DMS114 treated with DMSO at 0.1 percent for 48 hours (cell line): ENCODE data around the gene KCTD8.
"Not testable (repeated sequence)": the region's sequence is repeated elsewhere in the genome, so short reads cannot be mapped to it uniquely, and the experiment has no call there.

ENCODE experiments used
- DNase-seq: peaks from one replicate; lab custom pipeline; 2025; ENCODE audit not compliant: unreplicated experiment; lab: John Stamatoyannopoulos, UW

The KCTD8 gene

DNA sequence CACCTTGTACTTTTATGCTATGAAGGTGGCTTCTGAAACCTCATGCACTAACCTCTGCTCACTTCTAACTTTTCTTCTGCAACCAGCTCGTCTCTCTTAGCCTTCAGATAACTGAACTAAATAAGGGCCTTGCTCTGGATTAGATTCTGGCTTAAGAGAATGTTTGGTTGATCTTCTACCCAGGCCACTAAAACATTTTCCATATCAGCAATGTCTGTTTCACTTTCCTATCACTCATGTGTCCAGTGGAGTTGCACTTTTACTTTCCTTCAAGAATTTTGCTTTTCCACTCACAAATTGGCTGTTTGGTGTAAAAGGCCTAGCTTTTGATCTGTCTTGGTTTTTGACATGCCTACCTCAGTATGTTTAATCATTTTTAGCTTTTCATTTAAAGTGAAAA lies 105.8 kb downstream of the KCTD8 start:
- no peak for DNase-seq

DNA sequence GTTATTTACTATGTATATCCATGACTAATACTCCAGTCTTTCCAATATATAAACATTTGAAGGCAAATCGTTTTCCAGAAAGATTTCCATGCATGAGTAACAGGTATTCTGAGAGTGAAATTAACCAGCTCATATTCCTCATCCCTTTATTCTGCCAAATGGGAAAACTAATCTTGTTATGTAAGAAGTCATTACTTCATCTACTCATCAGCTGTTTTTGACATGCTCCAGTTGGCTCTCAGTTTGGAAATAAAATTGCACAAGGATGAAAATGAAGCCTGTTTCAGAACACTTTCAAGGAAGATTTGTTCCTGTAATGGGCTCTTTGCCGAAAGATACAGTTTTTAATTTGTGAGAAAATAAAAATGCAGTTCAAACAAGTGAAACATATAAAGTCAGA lies 121.9 kb downstream of the KCTD8 start:
- DNase-seq = no peak

DNA sequence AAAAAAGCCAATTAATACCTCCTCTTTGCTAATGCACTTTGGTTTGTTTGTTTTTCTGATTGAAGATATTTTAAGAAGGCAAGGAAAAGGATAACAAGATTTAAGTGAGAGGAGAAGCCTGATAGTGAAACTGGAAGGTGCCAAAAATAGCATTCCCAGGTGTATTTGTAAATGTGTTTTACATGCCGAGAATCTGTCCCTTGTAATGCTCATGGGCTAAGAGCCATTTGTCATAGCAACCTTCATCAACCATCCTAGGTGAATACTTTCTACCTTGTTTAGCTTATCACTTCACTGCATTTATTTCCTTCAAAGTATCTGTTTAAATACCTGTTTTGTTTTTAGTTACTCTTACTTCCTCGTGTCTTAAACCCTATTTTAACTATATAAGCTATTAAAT lies 127.8 kb downstream of the KCTD8 start:
- no peak for DNase-seq

DNA sequence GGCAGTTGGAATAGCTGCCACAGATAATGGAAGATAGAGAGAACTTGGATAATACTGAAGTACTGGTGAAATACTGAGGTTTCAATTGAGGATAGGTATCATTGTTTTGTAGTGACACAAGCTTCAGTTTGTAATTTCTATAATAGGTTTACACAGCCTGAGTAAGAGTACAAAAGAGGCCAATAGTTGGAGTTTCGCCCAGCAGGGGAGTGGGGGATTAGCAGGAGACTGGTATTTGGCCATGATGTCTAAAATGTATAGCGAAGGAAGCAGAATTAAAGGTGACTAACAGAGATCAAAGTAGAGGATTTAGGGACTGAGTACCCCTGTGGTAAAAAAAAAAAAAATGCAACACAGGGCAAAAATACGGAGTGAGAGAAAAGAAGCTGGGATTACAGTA lies 129.5 kb downstream of the KCTD8 start:
- DNase-seq = no peak

DNA sequence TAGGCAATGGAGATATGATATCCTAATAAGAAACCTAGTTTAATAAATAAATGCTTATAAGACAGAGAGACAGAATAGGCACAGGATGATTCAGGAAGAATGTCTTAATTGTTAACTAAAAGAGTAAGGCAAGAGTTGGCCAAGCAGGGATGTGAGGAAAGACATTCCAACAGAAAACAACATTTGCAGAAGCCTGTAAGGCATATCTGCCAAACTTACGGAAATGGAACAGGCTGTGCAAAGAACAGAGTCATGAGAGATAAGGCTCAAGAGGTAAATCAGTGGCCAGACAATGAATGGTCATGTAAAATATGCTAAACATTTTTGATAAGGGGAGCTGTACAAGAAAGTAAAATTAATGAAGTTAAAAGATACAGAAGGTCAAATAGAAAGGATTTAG lies 134.9 kb downstream of the KCTD8 start:
- DNase-seq = no peak

DNA sequence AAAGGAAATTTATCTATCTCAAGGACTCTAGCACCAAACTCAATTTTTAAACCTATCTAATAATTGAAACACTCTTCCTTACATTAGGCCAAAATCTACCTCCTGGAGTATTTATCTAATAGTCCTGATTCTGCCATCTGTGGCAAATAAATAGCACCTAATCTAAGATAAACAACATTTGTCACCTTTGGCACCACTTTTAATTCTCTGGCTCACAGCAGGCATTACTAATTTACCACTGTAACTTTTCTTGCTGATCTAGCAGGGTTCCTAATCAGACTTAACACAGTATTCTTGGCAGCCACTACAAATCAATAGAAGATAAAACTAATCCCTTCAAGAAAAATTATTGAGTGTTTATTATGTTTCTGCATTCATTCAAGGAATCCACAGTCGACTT lies 161.1 kb downstream of the KCTD8 start:
- no peak for DNase-seq

DNA sequence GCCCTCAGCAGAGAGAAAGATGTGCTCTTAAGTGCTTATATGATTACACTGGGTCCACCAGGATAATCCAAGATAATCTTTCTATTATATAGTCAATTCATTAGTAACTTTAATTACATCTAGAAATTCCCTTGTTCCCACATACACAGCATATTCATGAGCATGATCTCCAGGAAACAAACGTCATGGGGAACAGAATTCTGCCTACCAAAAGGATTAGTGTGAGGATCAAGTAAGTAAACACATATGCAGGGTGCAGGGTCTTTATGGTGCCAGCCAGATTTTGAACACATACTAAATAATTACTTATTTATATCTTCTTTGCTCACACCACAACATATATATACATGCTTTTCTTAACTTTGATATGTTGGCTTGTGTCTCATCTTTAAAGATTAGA lies 169.1 kb downstream of the KCTD8 start:
- no peak for DNase-seq

DNA sequence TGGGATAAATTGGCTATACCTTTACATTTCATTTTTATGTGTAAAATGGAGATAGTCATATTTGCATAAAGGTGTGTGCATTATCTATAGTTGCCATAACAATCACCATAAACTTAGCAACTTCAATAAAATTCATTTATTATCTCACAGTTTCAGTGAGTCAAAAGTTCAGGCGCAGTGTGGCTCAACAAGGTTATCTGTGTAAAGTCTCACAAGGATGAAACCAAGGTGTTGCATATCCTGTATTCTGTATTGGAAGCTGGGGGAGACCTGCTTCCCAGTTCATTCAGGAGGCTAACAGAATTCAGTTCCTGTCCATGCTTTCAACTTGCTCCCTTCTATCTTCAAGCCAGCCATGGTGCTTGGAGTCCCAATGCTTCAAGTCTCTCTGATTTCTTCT lies 169.5 kb downstream of the KCTD8 start:
- no peak for DNase-seq

DNA sequence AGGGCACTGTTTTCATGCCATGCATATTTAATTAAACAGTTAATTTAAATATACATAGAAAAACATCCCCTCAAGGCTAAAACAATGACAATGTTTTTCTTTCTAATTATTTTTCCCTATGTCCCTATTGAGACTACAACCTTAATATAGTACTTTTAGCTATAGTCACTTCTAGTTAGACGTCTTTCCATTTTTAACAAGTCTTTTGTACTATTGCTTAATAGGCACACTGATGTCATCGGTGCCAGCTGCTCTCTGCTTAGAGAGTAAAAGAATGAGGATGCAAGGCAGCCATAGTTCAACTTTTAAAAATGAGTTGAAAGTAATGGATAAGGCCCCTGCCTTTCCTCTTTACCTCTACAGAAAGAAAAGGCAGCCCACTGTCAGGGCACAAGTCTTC lies 191.1 kb downstream of the KCTD8 start:
- no peak for DNase-seq

DNA sequence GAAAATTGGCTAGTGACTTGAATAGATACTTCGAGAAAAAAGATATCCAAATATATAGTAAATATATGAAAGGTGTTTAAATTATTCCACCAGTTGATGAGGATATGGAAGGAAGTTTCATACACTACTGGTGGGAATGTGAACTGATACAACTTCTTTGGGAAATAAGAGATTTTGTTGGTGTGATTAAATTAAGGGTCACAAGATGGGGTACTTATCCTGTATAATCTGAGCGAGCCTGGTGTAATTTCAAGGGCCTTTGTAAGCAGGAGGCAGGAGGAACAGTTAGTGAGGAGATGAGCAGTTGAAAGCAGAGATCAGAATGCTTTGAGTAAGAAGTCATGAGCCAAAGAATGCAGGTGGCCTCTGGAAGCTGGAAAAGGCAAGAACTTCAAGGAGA lies 192.2 kb downstream of the KCTD8 start:
- no peak for DNase-seq

DNA sequence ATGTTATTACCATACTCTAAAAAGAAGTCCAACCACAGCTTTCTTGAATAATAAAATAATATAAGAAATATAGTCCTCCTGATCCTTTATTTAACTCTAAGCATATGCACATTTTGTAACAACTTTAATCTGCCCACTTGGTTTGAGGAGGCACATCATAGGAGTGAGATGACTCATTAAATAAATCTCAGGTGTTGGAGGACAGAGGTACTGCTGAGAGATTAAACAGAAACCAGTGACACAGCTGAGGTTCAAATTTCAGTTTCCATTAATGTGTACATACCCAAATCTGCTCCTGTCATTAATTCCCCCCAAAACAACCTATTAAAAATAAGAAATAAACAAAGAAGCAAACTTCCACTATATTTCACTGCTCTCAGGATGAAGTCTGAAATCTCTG lies 211.0 kb downstream of the KCTD8 start:
- no peak for DNase-seq

DNA sequence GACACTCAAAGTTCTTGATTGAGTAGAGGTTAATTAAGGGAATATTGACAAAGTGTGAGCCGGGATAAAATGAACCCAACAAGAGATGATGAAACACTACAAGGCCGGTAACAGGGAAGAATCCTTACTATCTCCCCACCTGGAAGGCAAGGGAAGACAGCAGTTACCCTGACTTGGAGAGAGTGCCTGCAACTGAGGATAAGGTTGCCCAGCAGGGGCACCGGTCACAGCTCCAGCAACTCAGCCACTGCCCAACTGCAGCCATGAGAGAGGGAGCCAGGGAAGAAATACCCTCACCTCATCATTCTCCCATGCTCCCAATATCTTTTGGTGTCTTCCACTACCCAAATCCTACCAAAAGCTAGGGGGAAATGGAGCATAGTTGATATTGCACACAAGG lies 212.7 kb downstream of the KCTD8 start:
- DNase-seq = no peak

DNA sequence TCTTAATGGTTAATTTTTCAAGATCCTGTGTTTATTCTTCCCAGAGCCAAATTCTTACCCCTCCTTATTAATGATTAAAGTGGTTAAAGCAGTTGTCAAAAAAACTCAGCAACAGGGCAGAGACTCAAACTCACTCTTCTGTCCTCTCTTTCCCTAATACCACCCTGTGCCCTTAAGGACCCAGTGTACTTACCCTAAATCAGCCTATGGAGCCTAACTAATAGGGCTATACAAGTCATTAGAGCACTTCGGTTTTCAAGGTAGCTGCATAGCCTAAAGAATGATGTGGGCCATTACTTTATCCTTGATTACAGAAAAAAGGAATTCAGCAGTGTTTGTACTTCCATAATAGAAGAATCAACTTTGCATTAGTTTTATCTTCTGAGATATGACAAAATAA lies 216.3 kb downstream of the KCTD8 start:
- no peak for DNase-seq

DNA sequence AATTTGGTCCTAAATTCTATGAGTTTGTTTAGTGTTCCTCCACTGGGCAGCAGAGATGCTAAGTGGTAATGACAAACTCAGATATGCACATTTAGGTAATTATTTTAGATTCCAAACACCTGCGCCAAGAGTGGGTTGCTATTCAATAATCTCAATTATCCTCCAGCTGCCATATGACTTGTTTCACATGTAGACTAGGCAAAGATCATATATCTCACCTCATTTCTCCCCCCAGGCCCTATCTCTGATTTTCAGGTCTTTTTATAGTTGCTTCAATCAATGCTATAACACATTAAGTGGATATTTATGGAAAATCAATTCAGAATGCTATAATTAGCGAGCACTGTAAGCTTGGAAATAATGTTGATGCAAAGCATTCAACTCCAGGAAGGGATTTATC lies 217.6 kb downstream of the KCTD8 start:
- DNase-seq = no peak

DNA sequence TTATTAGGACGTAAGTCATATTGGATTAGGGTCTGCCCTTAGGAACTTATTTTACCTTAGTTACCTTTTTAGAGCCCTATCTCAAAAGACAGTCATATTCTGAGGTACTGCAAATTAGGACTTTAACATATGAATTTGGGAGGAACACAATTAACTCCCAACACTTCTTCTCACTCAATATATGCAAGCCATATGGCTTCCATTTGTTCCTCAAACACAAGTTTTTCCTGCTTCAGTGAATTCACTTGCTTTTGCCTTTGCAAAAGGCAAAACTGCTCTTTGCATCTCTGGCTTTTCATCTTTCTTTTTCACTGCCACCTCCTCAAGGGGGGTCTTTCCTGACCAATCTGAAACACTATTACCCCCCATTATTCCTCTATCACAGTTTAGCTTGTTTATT lies 220.3 kb downstream of the KCTD8 start:
- no peak for DNase-seq

DNA sequence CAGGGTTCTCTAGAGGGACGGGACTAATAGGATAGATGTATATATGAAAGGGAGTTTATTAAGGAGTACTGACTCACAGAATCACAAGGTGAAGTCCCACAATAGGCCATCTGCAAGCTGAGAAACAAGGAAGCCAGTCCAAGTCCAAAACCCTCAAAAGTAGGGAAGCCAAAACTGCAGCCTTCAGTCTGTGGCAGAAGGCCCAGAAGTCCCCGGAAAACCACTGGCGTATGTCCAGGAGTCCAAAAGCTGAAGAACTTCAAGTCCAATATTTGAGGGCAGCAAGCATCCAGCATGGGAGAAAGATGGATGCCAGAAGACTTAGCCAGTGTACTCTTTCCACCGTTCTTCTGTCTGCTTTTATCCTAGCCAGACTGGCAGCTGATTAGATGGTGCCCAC lies 227.2 kb downstream of the KCTD8 start:
- no peak for DNase-seq

DNA sequence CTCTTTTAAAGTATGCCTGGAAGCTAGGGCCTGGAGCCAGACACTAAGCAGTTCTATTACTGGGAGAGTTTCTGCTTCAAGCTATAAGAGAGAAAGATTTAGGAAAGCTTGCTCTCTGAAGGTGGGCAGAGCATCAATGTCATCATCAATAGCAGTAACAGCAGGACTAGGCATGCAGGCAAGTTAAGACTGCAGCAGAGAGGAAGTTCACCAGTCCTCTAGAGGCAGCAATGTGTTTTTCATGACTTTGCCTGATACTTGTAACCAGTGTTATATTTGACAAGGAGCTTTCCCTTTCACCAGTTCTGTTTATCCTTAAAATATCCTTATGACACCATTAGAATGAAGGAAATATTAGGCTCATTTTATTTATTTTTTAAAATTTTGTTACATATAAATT lies 237.9 kb downstream of the KCTD8 start:
- DNase-seq = no peak

DNA sequence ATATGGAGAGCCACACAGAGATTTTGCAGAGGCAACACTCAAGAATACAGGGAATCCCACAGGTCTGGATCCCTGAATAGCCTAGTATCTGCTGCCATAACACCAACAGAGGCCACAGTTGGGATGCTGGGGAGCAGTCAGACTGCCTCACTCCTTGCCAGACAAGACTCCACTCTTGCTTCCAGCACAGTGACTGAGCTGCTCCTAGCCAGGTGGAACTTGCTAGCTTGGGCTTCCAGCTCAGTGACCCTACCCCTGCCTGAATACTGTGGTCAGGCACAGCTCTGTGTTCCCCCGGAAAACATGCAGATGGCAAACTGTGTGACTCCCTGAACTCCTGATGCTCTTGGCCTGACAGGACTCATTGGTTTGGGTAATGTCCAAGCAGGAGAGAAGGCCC lies 251.8 kb downstream of the KCTD8 start:
- DNase-seq = no peak

DNA sequence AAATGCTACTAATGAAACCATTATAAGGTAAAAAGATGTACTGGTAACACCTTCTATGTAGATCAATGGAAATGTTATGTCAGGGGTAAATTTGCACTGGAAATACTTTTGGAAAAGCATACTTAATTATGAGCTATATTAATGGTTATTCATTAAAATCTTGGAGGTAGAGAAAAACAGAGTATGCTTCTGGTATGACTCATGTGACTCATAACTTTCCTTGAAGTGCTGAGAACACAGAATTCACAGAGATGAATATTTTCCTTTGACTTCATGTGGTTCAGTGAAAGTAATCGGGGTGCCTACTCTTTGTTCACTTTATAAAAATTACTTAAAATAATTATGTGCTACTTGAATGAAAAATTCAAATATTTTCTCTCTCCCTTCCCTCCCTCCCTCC lies 254.2 kb downstream of the KCTD8 start:
- DNase-seq = no peak

DNA sequence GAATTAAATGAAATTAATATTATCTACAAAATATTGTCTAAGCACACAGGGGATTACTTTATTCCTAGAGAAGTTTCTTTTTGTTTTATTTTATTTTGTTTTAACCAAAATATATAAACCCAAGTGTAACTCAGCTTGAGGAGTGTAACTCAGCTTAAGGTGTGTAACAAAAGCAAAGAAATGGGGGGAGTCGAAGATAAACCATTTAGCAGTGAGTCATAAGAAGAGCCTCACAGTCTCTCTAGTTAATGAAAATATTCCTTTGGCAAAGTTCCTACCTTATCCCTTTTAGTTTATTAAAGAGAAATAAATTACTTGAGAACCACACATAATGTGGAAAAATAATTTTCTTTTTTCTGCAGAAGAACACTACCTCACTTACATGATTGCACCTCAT lies 261.8 kb downstream of the KCTD8 start:
- DNase-seq = no peak

DNA sequence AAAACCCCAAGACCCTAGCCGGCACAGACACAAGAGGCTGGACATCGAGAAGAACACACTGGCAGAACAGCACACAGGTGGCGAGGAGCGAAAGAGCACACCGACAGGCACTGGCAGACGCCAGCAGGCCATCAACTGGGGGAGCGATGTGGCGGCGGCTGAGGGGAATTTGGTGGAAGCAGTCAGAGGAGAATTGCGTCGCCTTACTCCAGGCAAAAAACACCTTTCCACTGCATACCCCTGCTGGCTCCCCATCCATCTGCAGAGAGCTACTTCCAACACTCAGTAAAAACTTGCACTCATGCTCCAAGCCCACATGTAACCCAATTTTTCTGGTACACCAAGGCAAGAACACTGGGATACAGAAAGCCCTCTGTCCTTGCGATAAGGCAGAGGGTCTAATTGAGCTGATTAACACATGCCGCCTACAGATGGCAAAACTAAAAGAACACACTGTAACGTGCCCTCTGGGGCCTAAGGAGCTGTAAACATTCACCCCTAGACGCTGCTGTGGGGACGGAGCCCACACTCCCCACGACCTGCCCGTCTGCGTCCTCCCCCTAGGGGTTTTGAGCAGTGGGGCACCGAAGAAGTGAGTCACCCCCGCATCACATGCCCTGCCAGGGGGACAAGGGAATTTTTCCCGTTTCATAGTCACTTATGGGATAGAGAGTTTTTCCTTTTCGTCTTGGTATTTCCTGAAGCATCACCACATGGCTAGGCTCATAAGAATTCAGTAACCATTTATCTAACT lies 262.3 kb downstream of the KCTD8 start:
- DNase-seq = no peak

DNA sequence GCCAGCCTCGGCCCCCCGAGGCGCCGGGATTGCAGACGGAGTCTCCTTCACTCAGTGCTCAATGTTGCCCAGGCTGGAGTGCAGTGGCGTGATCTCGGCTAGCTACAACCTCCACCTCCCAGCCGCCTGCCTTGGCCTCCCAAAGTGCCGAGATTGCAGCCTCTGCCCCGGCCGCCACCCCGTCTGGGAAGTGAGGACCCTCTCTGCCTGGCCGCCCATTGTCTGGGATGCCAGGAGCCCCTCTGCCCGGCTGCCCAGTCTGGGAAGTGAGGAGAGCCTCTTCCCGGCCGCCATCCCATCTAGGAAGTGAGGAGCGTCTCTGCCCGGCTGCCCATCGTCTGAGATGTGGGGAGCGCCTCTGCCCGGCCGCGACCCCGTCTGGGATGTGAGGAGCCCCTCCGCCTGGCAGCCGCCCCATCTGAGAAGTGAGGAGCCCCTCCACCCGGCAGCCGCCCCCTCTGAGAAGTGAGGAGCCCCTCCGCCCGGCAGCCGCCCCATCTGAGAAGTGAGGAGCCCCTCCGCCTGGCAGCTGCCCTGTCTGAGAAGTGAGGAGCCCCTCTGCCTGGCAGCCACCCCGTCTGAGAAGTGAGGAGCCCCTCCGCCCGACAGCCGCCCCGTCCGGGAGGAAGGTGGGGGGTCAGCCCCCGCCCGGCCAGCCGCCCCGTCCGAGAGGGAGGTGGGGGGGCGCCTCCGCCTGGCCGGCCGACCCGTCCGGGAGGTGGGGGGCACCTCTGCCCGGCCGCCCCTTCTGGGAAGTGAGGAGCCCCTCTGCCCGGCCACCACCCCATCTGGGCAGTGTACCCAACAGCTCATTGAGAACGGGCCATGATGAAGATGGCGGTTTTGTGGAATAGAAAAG lies 266.9 kb downstream of the KCTD8 start:
- not testable (repeated sequence) for DNase-seq

DNA sequence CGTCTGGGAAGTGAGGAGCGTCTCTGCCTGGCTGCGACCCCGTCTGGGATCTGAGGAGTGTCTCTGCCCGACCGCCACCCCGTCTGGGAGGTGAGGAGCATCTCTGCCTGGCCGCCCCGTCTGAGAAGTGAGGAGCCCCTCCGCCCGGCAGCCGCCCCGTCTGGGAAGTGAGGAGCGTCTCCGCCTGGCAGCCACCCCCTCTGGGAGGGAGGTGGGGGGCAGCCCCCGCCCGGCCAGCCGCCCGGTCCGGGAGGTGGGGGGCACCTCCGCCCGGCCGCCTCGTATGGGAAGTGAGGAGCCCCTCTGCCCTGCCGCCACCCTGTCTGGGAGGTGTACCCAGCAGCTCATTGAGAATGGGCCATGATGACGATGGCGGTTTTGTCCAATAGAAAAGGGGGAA lies 280.8 kb downstream of the KCTD8 start:
- not testable (repeated sequence) for DNase-seq
